ENCODE measurements around the gene CKAP5. TPM values are rescaled to one million over a fixed set of nuclear protein-coding genes. Genes with fewer than 3 reads are reported as not detected.

The CKAP5 gene
- total and polyA plus RNA-seq, 2 experiments from 2014 or later: 67.9 to 120 TPM

GRCh38 chr11:46747150-46747549, 98.9 kb downstream of the CKAP5 start (continued):
- TF ChIP-seq ZNF462 (CRISPR knock-in tag; IDR thresholded peaks at IDR 0.05): no peak
- no peak for TF ChIP-seq ZNF331 (CRISPR knock-in tag; IDR thresholded peaks at IDR 0.05; ENCODE audit: low read depth)
- no peak for TF ChIP-seq ZNF114 (CRISPR knock-in tag; IDR thresholded peaks at IDR 0.05)
- TF ChIP-seq POLR2AphosphoS5 (IDR thresholded peaks at IDR 0.05; ENCODE audit: low read depth): no peak
- no peak for TF ChIP-seq NANOG (IDR thresholded peaks at IDR 0.05; ENCODE audit: borderline replicate concordance)

- H3K4me3 Mint-ChIP-seq: no peak overlapping the region
- no peaks in the 10 kb centered on the region for H3K27me3 ChIP-seq (ENCODE audit: insufficient read depth)
- no peak overlapping the region for H3K4me3 ChIP-seq
- H4K20me1 ChIP-seq (replicated peaks; ENCODE audit: insufficient read depth): peaks cover 3% of the 10 kb centered on the region; the same call in 1 of the 2 replicates
- peaks cover 5% of the 10 kb centered on the region; the same call in 1 of the 2 replicates for H3F3A ChIP-seq (replicated peaks; ENCODE audit: low read depth)
- no peaks in the 10 kb centered on the region for H3K9me2 ChIP-seq (ENCODE audit: insufficient read depth)
- ATAC-seq (no peak), DNase-seq (ENCODE audit: low spot score) (no peak)
- H3K36me3 Mint-ChIP-seq (ENCODE audit: low read depth): peaks cover 86% of the 10 kb centered on the region
- no peak overlapping the region for H3K4me2 ChIP-seq
- no peaks in the 10 kb centered on the region for H3K79me2 ChIP-seq (replicated peaks; ENCODE audit: insufficient read depth)
- no peak overlapping the region for H3K27ac ChIP-seq (ENCODE audit: low read depth)
- H3K27me3 Mint-ChIP-seq (ENCODE audit: insufficient read depth, low read depth, poor library complexity): no peaks in the 10 kb centered on the region
- H3K4me1 Mint-ChIP-seq: no peaks in the 10 kb centered on the region
- H2AFZ ChIP-seq: no peak overlapping the region
- H3K36me3 ChIP-seq (ENCODE audit: insufficient read depth): peaks cover 73% of the 10 kb centered on the region
- no peaks in the 10 kb centered on the region for H3K9me3 Mint-ChIP-seq
- H3K27ac Mint-ChIP-seq: no peak overlapping the region
- H3K4me1 ChIP-seq (ENCODE audit: insufficient read depth): no peaks in the 10 kb centered on the region
- TF ChIP-seq POLR2AphosphoS5 (IDR thresholded peaks at IDR 0.05; ENCODE audit: low read depth): no peak
- no peak for TF ChIP-seq EZH2 (IDR thresholded peaks at IDR 0.05; ENCODE audit: low read depth, unreplicated experiment)
- TF ChIP-seq REST (IDR thresholded peaks at IDR 0.05; ENCODE audit: unreplicated experiment): no peak
- TF ChIP-seq ETS1 (IDR thresholded peaks at IDR 0.05): no peak
- no peak for TF ChIP-seq EZH2phosphoT487 (IDR thresholded peaks at IDR 0.05; ENCODE audit: unreplicated experiment)
- no peak for TF ChIP-seq ZNF114 (CRISPR knock-in tag; IDR thresholded peaks at IDR 0.05)
- TF ChIP-seq STAT1 (IDR thresholded peaks at IDR 0.05; ENCODE audit: unreplicated experiment): no peak
- no peak for TF ChIP-seq NANOG (IDR thresholded peaks at IDR 0.05; ENCODE audit: borderline replicate concordance)
- no peak for TF ChIP-seq CREB1 (CRISPR knock-in tag; IDR thresholded peaks at IDR 0.05; ENCODE audit: low read depth)
Observed at GRCh38 chr11:46745995-46746394, 100.1 kb downstream of the CKAP5 start.

All from GM23338 (cell line).